Endothelial cell of umbilical vein (primary cell): ENCODE measurements around the gene CCR5.

Experiments used
- EZH2 ChIP-seq: IDR thresholded peaks from 2 replicates; pipeline ENCODE4 v1.6.1; 2012; ENCODE audit warnings: borderline replicate concordance, low read depth, mild to moderate bottlenecking, moderate library complexity, low read length, inconsistent platforms; ENCODE audit not compliant: severe bottlenecking
- FOS ChIP-seq: IDR thresholded peaks from 2 replicates; pipeline ENCODE4 v1.6.1; 2011; ENCODE audit warnings: mild to moderate bottlenecking, low read length, moderate library complexity, borderline replicate concordance; ENCODE audit not compliant: insufficient read depth
- JUN ChIP-seq: IDR thresholded peaks from 2 replicates; pipeline ENCODE4 v1.6.1; 2011; ENCODE audit warnings: borderline replicate concordance, low read depth; ENCODE audit not compliant: insufficient read length, insufficient read depth
- MAX ChIP-seq: IDR thresholded peaks from 2 replicates; pipeline ENCODE4 v1.6.1; 2011; ENCODE audit not compliant: insufficient read depth, insufficient read length
- MYC ChIP-seq: IDR thresholded peaks from one replicate; pipeline ENCODE4 v1.6.1; 2011; ENCODE audit warnings: mild to moderate bottlenecking, low read depth, low read length
- POLR2A ChIP-seq: IDR thresholded peaks from 2 replicates; pipeline ENCODE4 v1.6.1; 2012; ENCODE audit warnings: low read depth, mild to moderate bottlenecking, control low read depth, low read length
- TF ChIP-seq, protein P1 (sequence below), 2 donors: IDR thresholded peaks; 1 replicate in 1 of 2; 2 replicates in 1 of 2; pipeline ENCODE4 v1.5.1; 2011; ENCODE audit warnings: low read length in 2 of 2, mild to moderate bottlenecking in 2 of 2, moderate library complexity in 2 of 2, control low read depth in 1 of 2, inconsistent platforms in 1 of 2, low read depth in 1 of 2; ENCODE audit not compliant: insufficient read depth in 1 of 2; ENCODE audit errors: extremely low read depth in 1 of 2

DNA sequence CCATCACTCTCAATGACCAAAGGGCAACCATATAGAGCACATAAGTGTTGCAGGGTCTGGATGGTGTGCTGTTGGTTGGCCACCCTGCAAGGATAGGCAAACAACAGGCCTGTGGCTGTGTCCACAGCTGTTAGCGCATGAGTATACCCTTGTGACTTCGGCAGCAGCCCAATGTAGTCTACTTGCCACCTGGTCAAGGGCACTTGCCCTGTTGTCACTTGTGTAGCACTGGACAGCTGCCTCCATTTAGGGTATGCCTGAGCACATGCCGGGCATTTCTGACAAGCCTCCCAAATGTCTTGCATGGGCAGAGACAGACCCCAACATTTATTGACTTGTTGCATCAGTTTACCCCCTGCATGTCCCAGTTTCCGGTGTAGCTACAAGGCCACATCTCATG lies 49.1 kb downstream of the CCR5 start:
- TF ChIP-seq, protein P1, sequence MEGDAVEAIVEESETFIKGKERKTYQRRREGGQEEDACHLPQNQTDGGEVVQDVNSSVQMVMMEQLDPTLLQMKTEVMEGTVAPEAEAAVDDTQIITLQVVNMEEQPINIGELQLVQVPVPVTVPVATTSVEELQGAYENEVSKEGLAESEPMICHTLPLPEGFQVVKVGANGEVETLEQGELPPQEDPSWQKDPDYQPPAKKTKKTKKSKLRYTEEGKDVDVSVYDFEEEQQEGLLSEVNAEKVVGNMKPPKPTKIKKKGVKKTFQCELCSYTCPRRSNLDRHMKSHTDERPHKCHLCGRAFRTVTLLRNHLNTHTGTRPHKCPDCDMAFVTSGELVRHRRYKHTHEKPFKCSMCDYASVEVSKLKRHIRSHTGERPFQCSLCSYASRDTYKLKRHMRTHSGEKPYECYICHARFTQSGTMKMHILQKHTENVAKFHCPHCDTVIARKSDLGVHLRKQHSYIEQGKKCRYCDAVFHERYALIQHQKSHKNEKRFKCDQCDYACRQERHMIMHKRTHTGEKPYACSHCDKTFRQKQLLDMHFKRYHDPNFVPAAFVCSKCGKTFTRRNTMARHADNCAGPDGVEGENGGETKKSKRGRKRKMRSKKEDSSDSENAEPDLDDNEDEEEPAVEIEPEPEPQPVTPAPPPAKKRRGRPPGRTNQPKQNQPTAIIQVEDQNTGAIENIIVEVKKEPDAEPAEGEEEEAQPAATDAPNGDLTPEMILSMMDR (IDR thresholded peaks at IDR 0.05; ENCODE audit: extremely low read depth in 1 of 2, insufficient read depth in 1 of 2, low read depth in 1 of 2, low read length in 2 of 2): no peak
- no peak for TF ChIP-seq FOS
- no peak for TF ChIP-seq MAX
- no peak for TF ChIP-seq POLR2A
- TF ChIP-seq EZH2: no peak
- no peak for TF ChIP-seq JUN
- no peak for TF ChIP-seq MYC
